ENCODE results near the gene DPP6. TPM values are rescaled to one million over a fixed set of nuclear protein-coding genes. Genes with fewer than 3 reads are reported as not detected.

Gene DPP6
- total RNA-seq, 1 experiment from 2014 or later = not detected

- ChIA-PET POLR2A (no interaction called here), CTCF (no interaction called here)
- H3K27ac Mint-ChIP-seq = no peak overlapping the region
- H3K9me3 Mint-ChIP-seq = peaks cover 78% of the 10 kb centered on the region
- no peak overlapping the region for H3K4me3 Mint-ChIP-seq
- DNase-seq (ENCODE audit: low spot score) (no peak), ATAC-seq (no peak)
- no peaks in the 10 kb centered on the region for H3K4me1 Mint-ChIP-seq
- peaks cover 78% of the 10 kb centered on the region for H3K36me3 Mint-ChIP-seq
- peaks cover 24% of the 10 kb centered on the region for H3K27me3 Mint-ChIP-seq (ENCODE audit: low read depth)
- no peak for TF ChIP-seq ZNF423 (CRISPR knock-in tag; IDR thresholded peaks at IDR 0.05)
Observed at GRCh38 chr7:154868921-154869320, 816.7 kb downstream of the DPP6 start.

GRCh38 chr7:154869436-154869835 is 817.2 kb downstream of the DPP6 start:
- Mint-ChIP-seq H3K4me3 (no peak overlapping the region), H3K27ac (no peak overlapping the region), H3K4me1 (no peaks in the 10 kb centered on the region), H3K9me3 (peaks cover 78% of the 10 kb centered on the region), H3K36me3 (peaks cover 79% of the 10 kb centered on the region), H3K27me3 (ENCODE audit: low read depth) (peaks cover 22% of the 10 kb centered on the region)
- CTCF ChIA-PET = no interaction called here
- no peak for TF ChIP-seq EMX1 (CRISPR knock-in tag; IDR thresholded peaks at IDR 0.05)
- no peak for TF ChIP-seq ZNF317 (CRISPR knock-in tag; IDR thresholded peaks at IDR 0.05; ENCODE audit: borderline replicate concordance, low read depth)
- no peak for TF ChIP-seq USF2 (CRISPR knock-in tag; IDR thresholded peaks at IDR 0.05)
- no peak for TF ChIP-seq ZNF671 (CRISPR knock-in tag; IDR thresholded peaks at IDR 0.05)
- TF ChIP-seq ETV6 (CRISPR knock-in tag; IDR thresholded peaks at IDR 0.05) = no peak
- no peak for TF ChIP-seq TEAD1 (CRISPR knock-in tag; IDR thresholded peaks at IDR 0.05)
- ATAC-seq = no peak
- POLR2A ChIA-PET = no interaction called here
- no peak for DNase-seq (ENCODE audit: low spot score)

GRCh38 chr7:154871507-154871906 is 819.3 kb downstream of the DPP6 start:
- peaks cover 77% of the 10 kb centered on the region for H3K9me3 Mint-ChIP-seq
- no peaks in the 10 kb centered on the region for H3K4me1 Mint-ChIP-seq
- ChIA-PET CTCF (interaction anchor here (0.6 kb wide), 1 partner anchor 360 kb away, joined by 4 read pairs; no protein-coding TSS in a partner anchor), POLR2A (no interaction called here)
- H3K36me3 Mint-ChIP-seq = peaks cover 80% of the 10 kb centered on the region
- ATAC-seq (no peak), DNase-seq (ENCODE audit: low spot score) (no peak)
- H3K27me3 Mint-ChIP-seq (ENCODE audit: low read depth) = peaks cover 27% of the 10 kb centered on the region
- no peak overlapping the region for H3K27ac Mint-ChIP-seq
- no peak overlapping the region for H3K4me3 Mint-ChIP-seq
- TF ChIP-seq TP53 (CRISPR knock-in tag; IDR thresholded peaks at IDR 0.05) = no peak
- TF ChIP-seq ZMAT4 (CRISPR knock-in tag; IDR thresholded peaks at IDR 0.05) = no peak
- TF ChIP-seq RELA (CRISPR knock-in tag; IDR thresholded peaks at IDR 0.05; ENCODE audit: borderline replicate concordance) = no peak
- no peak for TF ChIP-seq E2F1 (CRISPR knock-in tag; IDR thresholded peaks at IDR 0.05)
- TF ChIP-seq CBFB (CRISPR knock-in tag; IDR thresholded peaks at IDR 0.05; ENCODE audit: low read depth) = no peak
- no peak for TF ChIP-seq NFYB (CRISPR knock-in tag; conservative IDR thresholded peaks at IDR 0.05; ENCODE audit: low read depth)
- no peak for TF ChIP-seq TEAD1 (CRISPR knock-in tag; IDR thresholded peaks at IDR 0.05)
- no peak for TF ChIP-seq ZNF532 (CRISPR knock-in tag; IDR thresholded peaks at IDR 0.05; ENCODE audit: borderline replicate concordance)
- TF ChIP-seq PRDM15 (CRISPR knock-in tag; IDR thresholded peaks at IDR 0.05) = no peak
- TF ChIP-seq PRRX2 (CRISPR knock-in tag; IDR thresholded peaks at IDR 0.05) = no peak
- no peak for TF ChIP-seq HMGA2 (CRISPR knock-in tag; IDR thresholded peaks at IDR 0.05)
